HT1080 (cell line): ENCODE results near the gene GIMAP7. TPM values are rescaled to one million over a fixed set of nuclear protein-coding genes. Genes with fewer than 3 reads are reported as not detected.
"Not testable (repeated sequence)": the region's sequence is repeated elsewhere in the genome, so short reads cannot be mapped to it uniquely, and the experiment has no call there.

Source experiments
- DNase-seq: peaks from one replicate; pipeline ENCODE4 v3.0.0-alpha.2; 2015; ENCODE audit warnings: low read depth
- polyA plus RNA-seq, 2 experiments: library from polyadenylated mRNA; depleted of rRNA; stranded (reverse); fragments of >200 nt; gene quantifications; 2 replicates each; pipeline ENCODE4 v1.2.3, GENCODE V29; 2015
- total RNA-seq: library from RNA; depleted of rRNA; stranded (reverse); fragments of >200 nt; shearing (Covaris generic); gene quantifications from 2 replicates; pipeline ENCODE4 v1.2.3, GENCODE V29; 2014; rRNA removed

GIMAP7 gene
- not detected in 2 replicates for total RNA-seq
- polyA plus RNA-seq (2015; cell fraction: cytosol; rRNA removed): not detected in 2 replicates
- polyA plus RNA-seq (2015; cell fraction: nucleus; rRNA removed): not detected in 2 replicates

GRCh38 chr7:150514748-150515222 is at the start of gene GIMAP7:
Gene GIMAP7 (plus strand): TSS chr7:150514872. CDS start chr7:150519975, 5,103 bp downstream.
- DNase-seq: no peak

GRCh38 chr7:150464962-150465361 is 49.7 kb upstream of the GIMAP7 start:
- DNase-seq: no peak

- no peak for DNase-seq
These were observed 49.3 kb upstream of the GIMAP7 start for GRCh38 chr7:150465414-150465813.

- no peak for DNase-seq
These were observed 48.2 kb upstream of the GIMAP7 start for GRCh38 chr7:150466477-150466876.

GRCh38 chr7:150468241-150468640 is 46.4 kb upstream of the GIMAP7 start:
- DNase-seq: no peak

- no peak for DNase-seq
These were observed 42.8 kb upstream of the GIMAP7 start for GRCh38 chr7:150471886-150472285.

- no peak for DNase-seq
These were observed 40.8 kb upstream of the GIMAP7 start for GRCh38 chr7:150473902-150474301.

GRCh38 chr7:150476285-150476684 is 38.4 kb upstream of the GIMAP7 start:
- DNase-seq: no peak

- no peak for DNase-seq
These were observed 37.6 kb upstream of the GIMAP7 start for GRCh38 chr7:150476819-150477631.

- DNase-seq: no peak
These were observed 35.5 kb upstream of the GIMAP7 start for GRCh38 chr7:150479023-150479716.

GRCh38 chr7:150481186-150481920 is 33.3 kb upstream of the GIMAP7 start:
- no peak for DNase-seq

- DNase-seq: no peak
These were observed 32.8 kb upstream of the GIMAP7 start for GRCh38 chr7:150481922-150482321.

GRCh38 chr7:150483514-150483913 is 31.2 kb upstream of the GIMAP7 start:
- not testable (repeated sequence) for DNase-seq

GRCh38 chr7:150484071-150484470 is 30.6 kb upstream of the GIMAP7 start:
- not testable (repeated sequence) for DNase-seq

- DNase-seq: no peak
These were observed 27.0 kb upstream of the GIMAP7 start for GRCh38 chr7:150487625-150488024.

GRCh38 chr7:150489782-150490181 is 24.9 kb upstream of the GIMAP7 start:
- DNase-seq: no peak

- DNase-seq: not testable (repeated sequence)
These were observed 21.2 kb upstream of the GIMAP7 start for GRCh38 chr7:150493442-150493841.

GRCh38 chr7:150502519-150502918 is 12.2 kb upstream of the GIMAP7 start:
- DNase-seq: no peak

GRCh38 chr7:150503155-150503554 is 11.5 kb upstream of the GIMAP7 start:
- DNase-seq: no peak

- DNase-seq: no peak
These were observed 11.1 kb upstream of the GIMAP7 start for GRCh38 chr7:150503581-150503980.

- no peak for DNase-seq
These were observed 6.6 kb upstream of the GIMAP7 start for GRCh38 chr7:150507947-150508602.
